GM10266 (cell line): ENCODE results near the gene RAPGEF6.

Experiments used
- DNase-seq: peaks from one replicate; pipeline ENCODE4 v3.0.0; 2012; ENCODE audit errors: extremely low spot score
- TF ChIP-seq, protein P1 (sequence below): IDR thresholded peaks from 2 replicates; pipeline ENCODE4 v1.5.1; 2012; ENCODE audit warnings: mild to moderate bottlenecking, low read depth; ENCODE audit not compliant: control insufficient read depth, insufficient read depth; ENCODE audit errors: missing control alignments

The RAPGEF6 gene

GRCh38 chr5:131654776-131655175, 19.7 kb upstream of the RAPGEF6 start:
- no peak for DNase-seq
- TF ChIP-seq, protein P1, sequence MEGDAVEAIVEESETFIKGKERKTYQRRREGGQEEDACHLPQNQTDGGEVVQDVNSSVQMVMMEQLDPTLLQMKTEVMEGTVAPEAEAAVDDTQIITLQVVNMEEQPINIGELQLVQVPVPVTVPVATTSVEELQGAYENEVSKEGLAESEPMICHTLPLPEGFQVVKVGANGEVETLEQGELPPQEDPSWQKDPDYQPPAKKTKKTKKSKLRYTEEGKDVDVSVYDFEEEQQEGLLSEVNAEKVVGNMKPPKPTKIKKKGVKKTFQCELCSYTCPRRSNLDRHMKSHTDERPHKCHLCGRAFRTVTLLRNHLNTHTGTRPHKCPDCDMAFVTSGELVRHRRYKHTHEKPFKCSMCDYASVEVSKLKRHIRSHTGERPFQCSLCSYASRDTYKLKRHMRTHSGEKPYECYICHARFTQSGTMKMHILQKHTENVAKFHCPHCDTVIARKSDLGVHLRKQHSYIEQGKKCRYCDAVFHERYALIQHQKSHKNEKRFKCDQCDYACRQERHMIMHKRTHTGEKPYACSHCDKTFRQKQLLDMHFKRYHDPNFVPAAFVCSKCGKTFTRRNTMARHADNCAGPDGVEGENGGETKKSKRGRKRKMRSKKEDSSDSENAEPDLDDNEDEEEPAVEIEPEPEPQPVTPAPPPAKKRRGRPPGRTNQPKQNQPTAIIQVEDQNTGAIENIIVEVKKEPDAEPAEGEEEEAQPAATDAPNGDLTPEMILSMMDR: no peak

DNA sequence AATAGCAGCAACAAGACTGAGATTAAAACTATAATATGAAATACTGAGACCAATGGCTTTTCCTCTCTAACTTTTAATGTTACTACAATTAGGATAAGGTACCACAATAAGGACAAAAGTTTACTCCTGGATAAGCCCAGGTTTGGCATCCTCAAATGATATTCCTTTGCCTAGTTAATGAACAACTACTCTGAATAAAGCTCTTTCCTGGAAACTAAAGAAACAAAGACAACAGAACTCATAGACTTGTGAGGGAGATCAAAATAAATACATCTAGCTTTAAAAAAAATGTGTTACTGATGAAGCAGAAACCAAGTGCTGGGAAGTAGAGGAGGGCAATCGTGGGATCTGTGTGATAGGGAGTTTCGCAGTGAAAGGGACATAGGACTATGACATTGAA, 19.3 kb upstream of the RAPGEF6 start:
- TF ChIP-seq, protein P1: no peak
- DNase-seq: no peak

DNA sequence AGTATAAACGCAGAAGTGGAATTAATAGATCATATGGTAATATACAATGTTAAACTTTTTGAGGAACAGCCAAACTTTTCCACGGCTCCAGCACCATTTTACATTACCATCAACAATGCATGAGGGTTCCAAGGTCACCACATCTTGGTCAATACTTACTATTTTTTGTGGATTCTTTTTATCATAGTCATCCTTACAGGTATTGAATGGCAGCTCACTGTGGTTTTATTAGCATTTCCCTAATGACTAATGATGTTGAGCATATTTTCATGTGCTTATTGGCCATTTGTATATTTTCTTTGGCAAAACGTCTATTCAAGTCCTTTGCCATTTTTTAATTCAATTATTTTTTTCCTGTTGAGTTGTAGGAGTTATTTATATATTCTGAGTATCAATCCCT, 14.1 kb upstream of the RAPGEF6 start:
- TF ChIP-seq, protein P1: no peak
- DNase-seq: no peak

GRCh38 chr5:131647048-131647769, 12.2 kb upstream of the RAPGEF6 start:
- TF ChIP-seq, protein P1: peak; percentile 23
- peak; percentile 19 for DNase-seq

DNA sequence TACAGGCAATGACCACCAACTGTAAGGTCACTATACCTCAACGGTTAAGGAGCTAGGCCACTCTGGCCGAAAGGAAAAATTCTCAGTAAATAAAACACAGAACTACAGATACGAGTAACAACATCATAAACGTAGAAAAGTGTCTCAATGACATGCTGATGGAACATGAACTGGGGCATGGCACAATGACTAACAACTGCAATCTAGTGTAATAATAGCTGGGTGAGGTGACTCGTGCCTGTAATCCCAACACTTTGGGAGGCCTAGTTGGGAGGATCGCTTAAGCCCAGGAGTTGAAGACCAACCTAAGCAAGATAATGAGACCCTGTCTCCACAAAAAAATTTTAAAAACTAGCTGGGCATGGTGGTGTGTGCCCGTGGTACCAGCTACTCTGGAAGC, 9.8 kb upstream of the RAPGEF6 start:
- DNase-seq: no peak
- TF ChIP-seq, protein P1: no peak

DNA sequence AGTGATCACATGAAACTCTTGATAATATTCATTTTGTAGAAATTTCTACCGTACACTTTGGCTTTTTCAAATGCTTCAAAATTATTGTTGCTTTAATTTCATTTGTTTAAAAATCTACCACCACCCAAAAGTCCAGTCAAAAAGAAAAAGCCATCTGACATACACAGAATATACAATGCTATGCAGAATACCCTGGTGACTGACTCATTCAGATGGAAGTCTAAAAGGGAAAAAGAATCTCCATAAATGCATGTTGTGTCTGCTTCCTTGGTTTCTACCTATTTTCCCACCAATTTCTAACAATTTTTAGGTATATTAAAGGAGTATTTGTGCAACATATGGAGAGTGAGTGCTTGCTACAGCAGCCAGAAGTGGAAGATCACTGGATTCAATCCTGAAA, 9.3 kb upstream of the RAPGEF6 start:
- TF ChIP-seq, protein P1: no peak
- no peak for DNase-seq

DNA sequence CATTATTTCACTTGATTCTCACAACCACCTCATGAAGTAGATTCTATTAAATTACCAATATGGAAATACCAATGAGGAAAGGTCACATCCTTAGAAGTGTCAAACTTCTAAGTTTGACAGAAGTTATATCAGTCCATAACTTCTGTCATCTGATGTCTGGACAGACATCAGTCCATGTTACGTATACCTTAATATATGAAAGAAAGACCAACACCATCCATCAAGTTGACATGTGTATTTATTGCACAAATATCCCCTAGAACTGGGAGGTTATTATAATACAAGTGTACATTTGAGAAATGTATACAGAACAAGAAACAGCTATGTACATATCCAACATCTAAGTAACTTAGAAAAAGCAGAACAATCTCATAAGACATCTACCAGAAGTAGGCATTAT, 6.5 kb upstream of the RAPGEF6 start:
- TF ChIP-seq, protein P1: no peak
- DNase-seq: no peak
